Measurements from ENCODE around the gene LYPD6B. TPM values are rescaled to one million over a fixed set of nuclear protein-coding genes. Genes with fewer than 3 reads are reported as not detected.

Gene LYPD6B
- total and polyA plus RNA-seq, 4 donors = 5.7 to 11.0 (median 8.9) TPM

GRCh38 chr2:149009576-149010461 lies 28.7 kb upstream of the LYPD6B start:
- H3K27ac ChIP-seq (ENCODE audit: low read depth, low read length) = no peak overlapping the region
- no peaks in the 10 kb centered on the region for H3K27me3 ChIP-seq (ENCODE audit: control insufficient read depth, insufficient read depth, low read length)
- H3K4me1 ChIP-seq (ENCODE audit: control insufficient read depth, insufficient read depth, low read length) = no peaks in the 10 kb centered on the region
- no peak overlapping the region for H3K4me3 ChIP-seq (ENCODE audit: low read depth, low read length)
- no peak for DNase-seq (ENCODE audit: low read depth in 4 of 6, low spot score in 6 of 6)
- peaks cover 49% of the 10 kb centered on the region for H3K36me3 ChIP-seq (ENCODE audit: control insufficient read depth, insufficient read depth, low read length)
- H3K9me3 ChIP-seq (ENCODE audit: control insufficient read depth, insufficient read depth, low read length) = no peaks in the 10 kb centered on the region
- WGBS (ENCODE audit: insufficient coverage) = 97% methylated on average over 28 of the region's 31 CpGs

- no peaks in the 10 kb centered on the region for H3K27me3 ChIP-seq (ENCODE audit: control insufficient read depth, insufficient read depth, low read length)
- H3K9me3 ChIP-seq (ENCODE audit: control insufficient read depth, insufficient read depth, low read length) = no peaks in the 10 kb centered on the region
- WGBS (ENCODE audit: insufficient coverage) = 100% methylated on average over 1 of the region's 9 CpGs
- no peak for DNase-seq (ENCODE audit: low read depth in 4 of 6, low spot score in 6 of 6)
- H3K4me3 ChIP-seq (ENCODE audit: low read depth, low read length) = no peak overlapping the region
- no peaks in the 10 kb centered on the region for H3K4me1 ChIP-seq (ENCODE audit: control insufficient read depth, insufficient read depth, low read length)
- H3K36me3 ChIP-seq (ENCODE audit: control insufficient read depth, insufficient read depth, low read length) = peaks cover 56% of the 10 kb centered on the region
- H3K27ac ChIP-seq (ENCODE audit: low read depth, low read length) = no peak overlapping the region
Observed at GRCh38 chr2:149012545-149012944, 26.0 kb upstream of the LYPD6B start.

- no peaks in the 10 kb centered on the region for H3K27me3 ChIP-seq (ENCODE audit: control insufficient read depth, insufficient read depth, low read length)
- peaks cover 38% of the 10 kb centered on the region for H3K36me3 ChIP-seq (ENCODE audit: control insufficient read depth, insufficient read depth, low read length)
- no peaks in the 10 kb centered on the region for H3K9me3 ChIP-seq (ENCODE audit: control insufficient read depth, insufficient read depth, low read length)
- WGBS (ENCODE audit: insufficient coverage) = 94% methylated on average over 1 of the region's 1 CpG
- no peak overlapping the region for H3K27ac ChIP-seq (ENCODE audit: low read depth, low read length)
- no peak for DNase-seq (ENCODE audit: low read depth in 4 of 6, low spot score in 6 of 6)
- no peaks in the 10 kb centered on the region for H3K4me1 ChIP-seq (ENCODE audit: control insufficient read depth, insufficient read depth, low read length)
- no peak overlapping the region for H3K4me3 ChIP-seq (ENCODE audit: low read depth, low read length)
Observed at GRCh38 chr2:149015501-149015900, 23.0 kb upstream of the LYPD6B start.

- DNase-seq (ENCODE audit: low read depth in 4 of 6, low spot score in 6 of 6) = no peak
- Histone ChIP-seq H3K27ac (ENCODE audit: low read depth, low read length) (no peak overlapping the region), H3K4me3 (ENCODE audit: low read depth, low read length) (no peak overlapping the region), H3K4me1 (ENCODE audit: control insufficient read depth, insufficient read depth, low read length) (no peaks in the 10 kb centered on the region), H3K36me3 (ENCODE audit: control insufficient read depth, insufficient read depth, low read length) (peaks cover 35% of the 10 kb centered on the region), H3K9me3 (ENCODE audit: control insufficient read depth, insufficient read depth, low read length) (no peaks in the 10 kb centered on the region), H3K27me3 (ENCODE audit: control insufficient read depth, insufficient read depth, low read length) (no peaks in the 10 kb centered on the region)
- 92% methylated on average over 4 of the region's 4 CpGs for WGBS (ENCODE audit: insufficient coverage)
Observed at GRCh38 chr2:149015926-149016563, 22.5 kb upstream of the LYPD6B start.

GRCh38 chr2:149017116-149017985 lies 21.1 kb upstream of the LYPD6B start:
- Histone ChIP-seq H3K27me3 (ENCODE audit: control insufficient read depth, insufficient read depth, low read length) (no peaks in the 10 kb centered on the region), H3K4me3 (ENCODE audit: low read depth, low read length) (no peak overlapping the region), H3K4me1 (ENCODE audit: control insufficient read depth, insufficient read depth, low read length) (peaks cover 4% of the 10 kb centered on the region), H3K9me3 (ENCODE audit: control insufficient read depth, insufficient read depth, low read length) (no peaks in the 10 kb centered on the region), H3K36me3 (ENCODE audit: control insufficient read depth, insufficient read depth, low read length) (peaks cover 24% of the 10 kb centered on the region), H3K27ac (ENCODE audit: low read depth, low read length) (no peak overlapping the region)
- peak; percentile 78 to 96 (median 83) for DNase-seq (ENCODE audit: low read depth in 4 of 6, low spot score in 6 of 6)
- 65% methylated on average over 6 of the region's 14 CpGs for WGBS (ENCODE audit: insufficient coverage)

GRCh38 chr2:149018981-149019380 lies 19.5 kb upstream of the LYPD6B start:
- H3K27ac ChIP-seq (ENCODE audit: low read depth, low read length) = no peak overlapping the region
- H3K4me3 ChIP-seq (ENCODE audit: low read depth, low read length) = no peak overlapping the region
- no peak for DNase-seq (ENCODE audit: low read depth in 4 of 6, low spot score in 6 of 6)
- WGBS (ENCODE audit: insufficient coverage) = 73% methylated on average over 2 of the region's 3 CpGs
- H3K4me1 ChIP-seq (ENCODE audit: control insufficient read depth, insufficient read depth, low read length) = peaks cover 4% of the 10 kb centered on the region
- H3K36me3 ChIP-seq (ENCODE audit: control insufficient read depth, insufficient read depth, low read length) = peaks cover 13% of the 10 kb centered on the region
- H3K27me3 ChIP-seq (ENCODE audit: control insufficient read depth, insufficient read depth, low read length) = no peaks in the 10 kb centered on the region
- H3K9me3 ChIP-seq (ENCODE audit: control insufficient read depth, insufficient read depth, low read length) = no peaks in the 10 kb centered on the region

GRCh38 chr2:149019768-149020167 lies 18.7 kb upstream of the LYPD6B start:
- Histone ChIP-seq H3K4me3 (ENCODE audit: low read depth, low read length) (no peak overlapping the region), H3K27ac (ENCODE audit: low read depth, low read length) (no peak overlapping the region), H3K36me3 (ENCODE audit: control insufficient read depth, insufficient read depth, low read length) (peaks cover 12% of the 10 kb centered on the region), H3K27me3 (ENCODE audit: control insufficient read depth, insufficient read depth, low read length) (no peaks in the 10 kb centered on the region), H3K9me3 (ENCODE audit: control insufficient read depth, insufficient read depth, low read length) (no peaks in the 10 kb centered on the region), H3K4me1 (ENCODE audit: control insufficient read depth, insufficient read depth, low read length) (peaks cover 4% of the 10 kb centered on the region)
- WGBS (ENCODE audit: insufficient coverage) = no CpG with 5 or more reads among the region's 2 CpGs
- DNase-seq (ENCODE audit: low read depth in 4 of 6, low spot score in 6 of 6) = no peak

- no peak overlapping the region for H3K27ac ChIP-seq (ENCODE audit: low read depth, low read length)
- H3K4me1 ChIP-seq (ENCODE audit: control insufficient read depth, insufficient read depth, low read length) = peaks cover 4% of the 10 kb centered on the region
- DNase-seq (ENCODE audit: low read depth in 4 of 6, low spot score in 6 of 6) = no peak
- H3K4me3 ChIP-seq (ENCODE audit: low read depth, low read length) = no peak overlapping the region
- WGBS (ENCODE audit: insufficient coverage) = 83% methylated on average over 5 of the region's 10 CpGs
- H3K9me3 ChIP-seq (ENCODE audit: control insufficient read depth, insufficient read depth, low read length) = no peaks in the 10 kb centered on the region
- peaks cover 10% of the 10 kb centered on the region for H3K36me3 ChIP-seq (ENCODE audit: control insufficient read depth, insufficient read depth, low read length)
- no peaks in the 10 kb centered on the region for H3K27me3 ChIP-seq (ENCODE audit: control insufficient read depth, insufficient read depth, low read length)
Observed at GRCh38 chr2:149020432-149020851, 18.1 kb upstream of the LYPD6B start.

GRCh38 chr2:149021271-149021719 lies 17.2 kb upstream of the LYPD6B start:
- Histone ChIP-seq H3K36me3 (ENCODE audit: control insufficient read depth, insufficient read depth, low read length) (peaks cover 5% of the 10 kb centered on the region), H3K9me3 (ENCODE audit: control insufficient read depth, insufficient read depth, low read length) (no peaks in the 10 kb centered on the region), H3K4me1 (ENCODE audit: control insufficient read depth, insufficient read depth, low read length) (peaks cover 4% of the 10 kb centered on the region), H3K4me3 (ENCODE audit: low read depth, low read length) (no peak overlapping the region), H3K27me3 (ENCODE audit: control insufficient read depth, insufficient read depth, low read length) (no peaks in the 10 kb centered on the region), H3K27ac (ENCODE audit: low read depth, low read length) (no peak overlapping the region)
- WGBS (ENCODE audit: insufficient coverage) = 100% methylated on average over 3 of the region's 5 CpGs
- no peak for DNase-seq (ENCODE audit: low read depth in 4 of 6, low spot score in 6 of 6)

Data from spinal cord (tissue), 10 donors.